Vagina (tissue), 2 donors: ENCODE data around the gene HOXD4. TPM values are rescaled to one million over a fixed set of nuclear protein-coding genes. Genes with fewer than 3 reads are reported as not detected.

Experiments
- DNase-seq, 2 donors: peaks; one replicate each; pipeline ENCODE4 v3.0.0-alpha.2; 2017; ENCODE audit errors: extremely low spot score in 2 of 2
- H3K27ac ChIP-seq: fragments of 200-600 bp; sonication (generic); one replicate; pipeline ENCODE4 v1.5.1; 2019
- H3K27me3 ChIP-seq: fragments of 200-600 bp; sonication (generic); one replicate; pipeline ENCODE4 v1.5.1; 2019
- H3K36me3 ChIP-seq, 2 donors: fragments of 200-600 bp; sonication (generic); one replicate each; pipeline ENCODE4 v1.5.1; 2017 to 2019
- H3K4me1 ChIP-seq: fragments of 200-600 bp; sonication (generic); one replicate; pipeline ENCODE4 v1.5.1; 2019
- H3K4me3 ChIP-seq, 2 donors: fragments of 200-600 bp; sonication (generic); 1 replicate in 1 of 2; 2 replicates in 1 of 2; pipeline ENCODE4 v1.5.1; 2016 to 2019
- H3K9me3 ChIP-seq: fragments of 200-600 bp; sonication (generic); one replicate; pipeline ENCODE4 v1.5.1; 2019
- POLR2A ChIP-seq, 2 donors: fragments of 450-650 bp; IDR thresholded peaks; one replicate each; pipeline ENCODE4 v1.6.1; 2017; ENCODE audit warnings: antibody characterized with exemption in 2 of 2, mild to moderate bottlenecking in 2 of 2, moderate library complexity in 2 of 2
- POLR2AphosphoS5 ChIP-seq, 2 donors: sonication (generic); formaldehyde crosslinking; IDR thresholded peaks; one replicate each; pipeline ENCODE4 v1.9.0; 2017; ENCODE audit warnings: antibody characterized with exemption in 2 of 2, mild to moderate bottlenecking in 2 of 2, low read depth in 1 of 2; ENCODE audit not compliant: insufficient read depth in 1 of 2
- intact Hi-C: fragments of 100-400 bp; cut with DNase I; formaldehyde crosslinking; loops from one replicate; pipeline ENCODE4 v1.15.1; 2023
- total RNA-seq: library from RNA; depleted of rRNA; stranded (reverse); fragments of >200 nt; gene quantifications from one replicate; pipeline ENCODE4 v1.2.3, GENCODE V29; 2016
- TF ChIP-seq, protein P1 (sequence below), 3 experiments: fragments of 450-650 bp in 2 of 3; fragments of 200-600 bp in 1 of 3; sonication (generic) in 1 of 3; IDR thresholded peaks; one replicate each; pipeline ENCODE4 v1.5.1; 2017 to 2019; ENCODE audit warnings: antibody characterized with exemption in 3 of 3, mild to moderate bottlenecking in 2 of 3, moderate library complexity in 2 of 3

Gene HOXD4
- total RNA-seq, 1 donor from 2014 or later = 4.9 TPM

GRCh38 chr2:176117823-176118371 lies 33.5 kb upstream of the HOXD4 start:
- no peak for TF ChIP-seq POLR2AphosphoS5 (IDR thresholded peaks at IDR 0.05; ENCODE audit: insufficient read depth in 1 of 2, low read depth in 1 of 2)
- TF ChIP-seq POLR2A (IDR thresholded peaks at IDR 0.05) = no peak
- TF ChIP-seq, protein P1, sequence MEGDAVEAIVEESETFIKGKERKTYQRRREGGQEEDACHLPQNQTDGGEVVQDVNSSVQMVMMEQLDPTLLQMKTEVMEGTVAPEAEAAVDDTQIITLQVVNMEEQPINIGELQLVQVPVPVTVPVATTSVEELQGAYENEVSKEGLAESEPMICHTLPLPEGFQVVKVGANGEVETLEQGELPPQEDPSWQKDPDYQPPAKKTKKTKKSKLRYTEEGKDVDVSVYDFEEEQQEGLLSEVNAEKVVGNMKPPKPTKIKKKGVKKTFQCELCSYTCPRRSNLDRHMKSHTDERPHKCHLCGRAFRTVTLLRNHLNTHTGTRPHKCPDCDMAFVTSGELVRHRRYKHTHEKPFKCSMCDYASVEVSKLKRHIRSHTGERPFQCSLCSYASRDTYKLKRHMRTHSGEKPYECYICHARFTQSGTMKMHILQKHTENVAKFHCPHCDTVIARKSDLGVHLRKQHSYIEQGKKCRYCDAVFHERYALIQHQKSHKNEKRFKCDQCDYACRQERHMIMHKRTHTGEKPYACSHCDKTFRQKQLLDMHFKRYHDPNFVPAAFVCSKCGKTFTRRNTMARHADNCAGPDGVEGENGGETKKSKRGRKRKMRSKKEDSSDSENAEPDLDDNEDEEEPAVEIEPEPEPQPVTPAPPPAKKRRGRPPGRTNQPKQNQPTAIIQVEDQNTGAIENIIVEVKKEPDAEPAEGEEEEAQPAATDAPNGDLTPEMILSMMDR (IDR thresholded peaks at IDR 0.05) = no peak
- Histone ChIP-seq H3K27me3 (no peaks in the 10 kb centered on the region), H3K9me3 (no peaks in the 10 kb centered on the region), H3K4me1 (peaks cover 24% of the 10 kb centered on the region), H3K27ac (peak overlapping the region; percentile 76), H3K4me3 (peak overlapping the region; percentile 15 to 40), H3K36me3 (peaks cover 0 to 7% of the 10 kb centered on the region in 2 donors)
- no peak for DNase-seq
- intact Hi-C loops = no loop called here

DNA sequence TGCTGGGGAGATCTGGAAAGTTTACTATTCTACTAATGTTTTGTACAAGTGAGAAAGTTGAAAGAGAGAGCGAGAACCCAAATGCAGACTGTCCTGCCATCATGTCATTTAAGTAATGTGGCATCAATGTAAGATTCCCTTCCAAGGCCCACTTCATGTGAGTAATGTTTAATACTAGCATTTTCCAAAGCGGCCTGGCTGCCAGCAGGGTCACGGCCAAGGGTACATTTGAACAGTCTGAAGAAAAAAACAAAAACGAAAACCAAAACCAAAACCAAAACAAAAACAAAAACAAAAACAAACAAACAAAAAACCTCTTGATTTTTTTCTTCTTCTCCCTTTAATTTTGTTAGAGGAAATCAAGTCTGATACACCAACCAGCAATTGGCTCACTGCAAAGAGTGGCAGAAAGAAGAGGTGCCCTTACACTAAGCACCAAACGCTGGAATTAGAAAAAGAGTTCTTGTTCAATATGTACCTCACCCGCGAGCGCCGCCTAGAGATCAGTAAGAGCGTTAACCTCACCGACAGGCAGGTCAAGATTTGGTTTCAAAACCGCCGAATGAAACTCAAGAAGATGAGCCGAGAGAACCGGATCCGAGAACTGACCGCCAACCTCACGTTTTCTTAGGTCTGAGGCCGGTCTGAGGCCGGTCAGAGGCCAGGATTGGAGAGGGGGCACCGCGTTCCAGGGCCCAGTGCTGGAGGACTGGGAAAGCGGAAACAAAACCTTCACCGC lies 32.6 kb upstream of the HOXD4 start:
- Histone ChIP-seq H3K36me3 (peaks cover 0 to 7% of the 10 kb centered on the region in 2 donors), H3K9me3 (no peaks in the 10 kb centered on the region), H3K4me3 (peak overlapping the region; percentile 15 to 40), H3K27ac (peak overlapping the region; percentile 76), H3K4me1 (peaks cover 24% of the 10 kb centered on the region), H3K27me3 (no peaks in the 10 kb centered on the region)
- TF ChIP-seq POLR2A (IDR thresholded peaks at IDR 0.05) = no peak
- TF ChIP-seq, protein P1 (IDR thresholded peaks at IDR 0.05) = no peak
- TF ChIP-seq POLR2AphosphoS5 (IDR thresholded peaks at IDR 0.05; ENCODE audit: insufficient read depth in 1 of 2, low read depth in 1 of 2) = no peak
- intact Hi-C loops = no loop called here
- DNase-seq = no peak

DNA sequence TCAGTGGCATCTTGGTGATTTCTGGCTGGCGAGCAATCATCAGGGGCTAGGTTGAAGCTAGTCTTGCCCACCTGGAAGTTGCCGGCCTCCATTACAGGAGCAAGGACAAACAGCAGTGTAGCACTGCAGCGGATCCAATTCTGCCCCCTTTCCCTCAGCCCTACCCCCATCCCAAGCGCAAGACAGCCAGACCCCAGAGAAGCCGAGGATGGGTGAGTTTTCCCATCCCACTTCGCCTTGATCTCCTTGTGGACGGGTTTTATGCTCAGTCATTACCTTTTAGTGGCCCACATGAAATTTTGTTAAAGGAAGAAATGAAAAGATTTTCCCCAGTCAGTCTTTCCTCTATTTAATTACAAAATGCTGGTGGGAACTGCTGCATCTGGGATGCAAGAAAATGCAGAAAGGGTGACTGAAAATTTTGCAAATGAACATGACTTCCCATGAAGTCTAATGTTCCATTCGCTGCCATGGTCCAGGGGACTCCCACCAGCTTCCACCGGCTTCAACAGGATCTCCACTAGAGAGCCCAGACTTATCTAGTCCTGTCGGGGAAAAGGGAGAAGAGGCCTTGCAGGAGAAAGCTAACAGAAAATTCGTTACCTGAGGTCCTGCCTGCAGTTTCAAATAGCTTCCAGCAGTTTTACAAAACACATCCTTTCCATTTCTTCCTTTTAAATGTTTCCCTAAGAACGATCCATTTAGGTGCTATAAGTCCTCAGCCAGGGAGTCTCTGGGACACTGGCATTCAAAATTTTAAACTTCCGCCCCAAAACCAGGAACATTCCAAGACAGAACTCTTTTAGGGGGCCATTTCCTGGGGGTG lies 30.8 kb upstream of the HOXD4 start:
- peaks cover 21% of the 10 kb centered on the region for H3K4me1 ChIP-seq
- peak overlapping the region; percentile 77 for H3K27ac ChIP-seq
- H3K4me3 ChIP-seq = no peak overlapping the region
- intact Hi-C loops = loop anchor here (5.0 to 10.0 kb wide), 2 partner anchors 697 to 1024 kb away; no protein-coding TSS in a partner anchor
- TF ChIP-seq, protein P1 (IDR thresholded peaks at IDR 0.05) = no peak
- TF ChIP-seq POLR2A (IDR thresholded peaks at IDR 0.05) = no peak
- no peak for TF ChIP-seq POLR2AphosphoS5 (IDR thresholded peaks at IDR 0.05; ENCODE audit: insufficient read depth in 1 of 2, low read depth in 1 of 2)
- no peak for DNase-seq
- no peaks in the 10 kb centered on the region for H3K9me3 ChIP-seq
- H3K27me3 ChIP-seq = no peaks in the 10 kb centered on the region
- H3K36me3 ChIP-seq = peaks cover 0 to 7% of the 10 kb centered on the region in 2 donors

- H3K4me1 ChIP-seq = peaks cover 14% of the 10 kb centered on the region
- TF ChIP-seq POLR2A (IDR thresholded peaks at IDR 0.05) = no peak
- no peak for TF ChIP-seq POLR2AphosphoS5 (IDR thresholded peaks at IDR 0.05; ENCODE audit: insufficient read depth in 1 of 2, low read depth in 1 of 2)
- TF ChIP-seq, protein P1 (IDR thresholded peaks at IDR 0.05) = no peak
- DNase-seq = no peak
- H3K27me3 ChIP-seq = no peaks in the 10 kb centered on the region
- intact Hi-C loops = loop anchor here (5.0 to 10.0 kb wide), 2 partner anchors 696 to 1023 kb away; no protein-coding TSS in a partner anchor
- peak overlapping the region; percentile 33 to 47 for H3K4me3 ChIP-seq
- no peaks in the 10 kb centered on the region for H3K9me3 ChIP-seq
- H3K36me3 ChIP-seq = peaks cover 0 to 7% of the 10 kb centered on the region in 2 donors
- peak overlapping the region; percentile 77 for H3K27ac ChIP-seq
These were observed 29.9 kb upstream of the HOXD4 start for GRCh38 chr2:176121190-176122051.
